Omental fat pad (tissue), 4 donors: Measurements from ENCODE around the gene ITFG2. TPM values are rescaled to one million over a fixed set of nuclear protein-coding genes. Genes with fewer than 3 reads are reported as not detected.
"Not testable (repeated sequence)": the region's sequence is repeated elsewhere in the genome, so short reads cannot be mapped to it uniquely, and the experiment has no call there.

Source experiments
- ATAC-seq: fragments of 150-250 bp; one replicate; pipeline ENCODE4 v1.9.1; 2016; ENCODE audit warnings: mild to moderate bottlenecking, moderate library complexity; ENCODE audit not compliant: low FRiP score
- DNase-seq: peaks from one replicate; pipeline ENCODE4 v3.0.0-alpha.2; 2019; ENCODE audit warnings: low spot score
- CTCF ChIP-seq, 3 donors: fragments of 450-650 bp; IDR thresholded peaks; one replicate each; pipeline ENCODE4 v1.5.1; 2016 to 2017; ENCODE audit warnings: antibody characterized with exemption in 3 of 3, mild to moderate bottlenecking in 3 of 3, moderate library complexity in 2 of 3
- total RNA-seq, 4 donors: library from RNA; depleted of rRNA; stranded (reverse); fragments of >200 nt; gene quantifications; one replicate each; pipeline ENCODE4 v1.1.0, GENCODE V29; 2016

ITFG2 gene
- total RNA-seq, result 10 to 100 TPM; 23.4 to 40.5 (median 29.0) TPM

GRCh38 chr12:2812290-2813213 lies at the start of gene ITFG2:
TSS of gene ITFG2 (plus strand) at chr12:2812668. CDS start at chr12:2812761, 93 bp downstream.
- no peak for TF ChIP-seq CTCF (IDR thresholded peaks at IDR 0.05)
- peak; percentile 100 for ATAC-seq
- peak; percentile 97 for DNase-seq

GRCh38 chr12:2764398-2764797 lies 48.1 kb upstream of the ITFG2 start:
- no peak for ATAC-seq

GRCh38 chr12:2765052-2765451 lies 47.4 kb upstream of the ITFG2 start:
- DNase-seq (no peak), ATAC-seq (no peak)
- TF ChIP-seq CTCF (IDR thresholded peaks at IDR 0.05), result no peak

More at GRCh38 chr12:2764398-2764797, 48.1 kb upstream of the ITFG2 start:
- no peak for DNase-seq
- TF ChIP-seq CTCF (IDR thresholded peaks at IDR 0.05), result no peak

GRCh38 chr12:2765608-2766007 lies 46.9 kb upstream of the ITFG2 start:
- DNase-seq, result no peak
- TF ChIP-seq CTCF (IDR thresholded peaks at IDR 0.05), result no peak
- ATAC-seq, result no peak

- no peak for DNase-seq
- no peak for ATAC-seq
- no peak for TF ChIP-seq CTCF (IDR thresholded peaks at IDR 0.05)
These were observed 44.1 kb upstream of the ITFG2 start for GRCh38 chr12:2768224-2768961.

- TF ChIP-seq CTCF (IDR thresholded peaks at IDR 0.05), result no peak
- no peak for ATAC-seq
- no peak for DNase-seq
These were observed 42.5 kb upstream of the ITFG2 start for GRCh38 chr12:2769866-2770533.

- not testable (repeated sequence) for DNase-seq, ATAC-seq
These were observed 41.9 kb upstream of the ITFG2 start for GRCh38 chr12:2770544-2770943.
